K562 (cell line): ENCODE results near the gene CUTA. TPM values are rescaled to one million over a fixed set of nuclear protein-coding genes. Genes with fewer than 3 reads are reported as not detected.

Source experiments
- MTA1 ChIP-seq: fragments of 450-650 bp; IDR thresholded peaks from 2 replicates; pipeline ENCODE4 v1.6.1; 2017; ENCODE audit warnings: borderline replicate concordance
- SIN3A ChIP-seq, 2 experiments: fragments of 150-350 bp in 1 of 2; IDR thresholded peaks; 2 replicates each; pipeline ENCODE4 v1.6.1; 2011 to 2016; ENCODE audit warnings: borderline replicate concordance in 2 of 2, low read depth in 2 of 2, low read length in 2 of 2, mild to moderate bottlenecking in 2 of 2, moderate library complexity in 2 of 2; ENCODE audit not compliant: control insufficient read depth in 1 of 2
- ZFP1 ChIP-seq: fragments of 450-650 bp; formaldehyde crosslinking; IDR thresholded peaks from 2 replicates; pipeline ENCODE4 v1.4.0; 2020; ENCODE audit warnings: mild to moderate bottlenecking, mixed read lengths
- ZNF431 ChIP-seq: sonication (generic); formaldehyde crosslinking; IDR thresholded peaks from 2 replicates; pipeline ENCODE4 v1.8.0; 2022; ENCODE audit warnings: mild to moderate bottlenecking, missing genetic modification reagents
- ZNF507 ChIP-seq: conservative IDR thresholded peaks from 2 replicates; pipeline ENCODE4 v1.6.1; 2017; ENCODE audit warnings: missing genetic modification characterization, missing compliant biosample characterization
- ZNF561 ChIP-seq: fragments of 450-650 bp; formaldehyde crosslinking; conservative IDR thresholded peaks from 2 replicates; pipeline ENCODE4 v1.4.0; 2020; ENCODE audit warnings: mild to moderate bottlenecking, moderate library complexity
- ZNF644 ChIP-seq: fragments of 200-800 bp; sonication (Bioruptor generic); IDR thresholded peaks from 2 replicates; pipeline ENCODE4 v1.6.1; 2016; ENCODE audit warnings: low read depth, missing genetic modification characterization, missing compliant biosample characterization
- polyA plus RNA-seq, 8 experiments: library from polyadenylated mRNA; depleted of rRNA in 4 of 8; stranded (reverse) in 5 of 8; unstranded in 3 of 8; fragments of >200 nt; fragmentation: Nextera tagmentation in 2 of 8; fragmentation: Illumina TruSeq in 1 of 8; extraction: Ambion mirVana in 2 of 8; extraction: Trizol in 1 of 8; gene quantifications; 2 replicates each; pipeline versions ENCODE4 v1.2.1 to v1.2.3, GENCODE V29; 2011 to 2014; ENCODE audit warnings: inconsistent platforms in 1 of 8, missing spikeins in 1 of 8
- total RNA-seq, 7 experiments: library from RNA; depleted of rRNA in 6 of 7; stranded (reverse); fragments of >200 nt in 6 of 7; fragmentation: Illumina TruSeq in 2 of 7; extraction: Trizol in 2 of 7; gene quantifications; 2 replicates each; pipeline versions ENCODE4 v1.2.1 to v1.2.3, GENCODE V29; 2011 to 2021; ENCODE audit warnings: low replicate concordance in 1 of 7
- TF ChIP-seq, protein P1 (sequence below): fragments of 150-350 bp; IDR thresholded peaks from 2 replicates; pipeline ENCODE4 v1.6.1; 2014; ENCODE audit warnings: low read depth, mild to moderate bottlenecking, low read length, borderline replicate concordance
- TF ChIP-seq, protein P2 (sequence below): fragments of 450-650 bp; IDR thresholded peaks from 2 replicates; pipeline ENCODE4 v1.6.1; 2018; ENCODE audit warnings: mild to moderate bottlenecking, low read depth; ENCODE audit not compliant: partially characterized antibody
- TF ChIP-seq, protein P3 (sequence below), 3 experiments: IDR thresholded peaks in 2 of 3; conservative IDR thresholded peaks in 1 of 3; 2 replicates each; pipeline ENCODE4 v1.5.1; 2011 to 2012; ENCODE audit warnings: low read length in 3 of 3, mild to moderate bottlenecking in 3 of 3, control low read depth in 2 of 3, improper control_type of control experiment in 1 of 3, inconsistent platforms in 1 of 3, low read depth in 1 of 3, mixed read lengths in 1 of 3, moderate library complexity in 1 of 3; ENCODE audit not compliant: insufficient read depth in 2 of 3
- TF ChIP-seq, protein P4 (sequence below): fragments of 200-800 bp; sonication (Bioruptor generic); IDR thresholded peaks from 2 replicates; pipeline ENCODE4 v1.6.1; 2016; ENCODE audit warnings: missing genetic modification characterization, missing compliant biosample characterization
- TF ChIP-seq, protein P5 (sequence below): fragments of 450-650 bp; conservative IDR thresholded peaks from 2 replicates; pipeline ENCODE4 v1.6.1; 2016; ENCODE audit warnings: missing genetic modification characterization, low read depth, mild to moderate bottlenecking, missing compliant biosample characterization, moderate library complexity

CUTA gene
- total and polyA plus RNA-seq, 9 of the 15 experiments (the other 6 are each of a cell fraction or from before 2014, with no cell fraction given) = 166 to 682 (median 310) TPM

DNA sequence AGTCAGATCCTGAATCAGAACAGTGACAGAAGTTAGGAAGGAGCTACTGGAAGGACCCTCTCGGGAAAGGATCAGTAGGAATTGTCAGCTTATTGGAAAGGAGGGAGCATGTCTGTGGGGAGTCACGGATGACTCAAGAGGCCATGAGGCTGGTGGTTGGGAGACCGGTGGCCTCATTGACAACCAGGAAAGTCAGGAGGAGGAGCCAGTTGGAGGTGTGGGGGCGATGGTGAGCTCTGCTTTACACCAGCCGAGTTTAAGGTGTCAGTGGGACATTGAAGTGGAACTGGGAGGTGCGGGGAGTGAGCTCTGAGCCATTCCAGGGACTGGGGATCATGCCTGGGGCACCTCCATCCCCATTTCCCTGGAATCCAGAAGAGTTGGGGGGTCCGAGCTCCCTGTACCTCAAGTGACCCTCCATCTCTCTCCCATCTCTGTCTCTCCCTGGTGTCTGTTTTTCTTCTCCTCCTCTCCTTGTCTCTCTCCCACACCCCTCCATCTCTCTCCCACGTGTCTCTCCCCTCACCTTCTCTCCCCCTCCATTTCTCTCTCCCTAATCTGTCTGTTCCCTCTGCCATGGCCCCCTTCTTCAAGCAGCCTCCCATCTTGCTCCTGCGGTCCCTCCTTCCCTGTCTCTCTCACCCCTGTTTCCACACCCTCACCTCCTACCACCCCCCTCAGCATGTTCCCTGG is 22.2 kb upstream of the CUTA start (continued):
- TF ChIP-seq, protein P1, sequence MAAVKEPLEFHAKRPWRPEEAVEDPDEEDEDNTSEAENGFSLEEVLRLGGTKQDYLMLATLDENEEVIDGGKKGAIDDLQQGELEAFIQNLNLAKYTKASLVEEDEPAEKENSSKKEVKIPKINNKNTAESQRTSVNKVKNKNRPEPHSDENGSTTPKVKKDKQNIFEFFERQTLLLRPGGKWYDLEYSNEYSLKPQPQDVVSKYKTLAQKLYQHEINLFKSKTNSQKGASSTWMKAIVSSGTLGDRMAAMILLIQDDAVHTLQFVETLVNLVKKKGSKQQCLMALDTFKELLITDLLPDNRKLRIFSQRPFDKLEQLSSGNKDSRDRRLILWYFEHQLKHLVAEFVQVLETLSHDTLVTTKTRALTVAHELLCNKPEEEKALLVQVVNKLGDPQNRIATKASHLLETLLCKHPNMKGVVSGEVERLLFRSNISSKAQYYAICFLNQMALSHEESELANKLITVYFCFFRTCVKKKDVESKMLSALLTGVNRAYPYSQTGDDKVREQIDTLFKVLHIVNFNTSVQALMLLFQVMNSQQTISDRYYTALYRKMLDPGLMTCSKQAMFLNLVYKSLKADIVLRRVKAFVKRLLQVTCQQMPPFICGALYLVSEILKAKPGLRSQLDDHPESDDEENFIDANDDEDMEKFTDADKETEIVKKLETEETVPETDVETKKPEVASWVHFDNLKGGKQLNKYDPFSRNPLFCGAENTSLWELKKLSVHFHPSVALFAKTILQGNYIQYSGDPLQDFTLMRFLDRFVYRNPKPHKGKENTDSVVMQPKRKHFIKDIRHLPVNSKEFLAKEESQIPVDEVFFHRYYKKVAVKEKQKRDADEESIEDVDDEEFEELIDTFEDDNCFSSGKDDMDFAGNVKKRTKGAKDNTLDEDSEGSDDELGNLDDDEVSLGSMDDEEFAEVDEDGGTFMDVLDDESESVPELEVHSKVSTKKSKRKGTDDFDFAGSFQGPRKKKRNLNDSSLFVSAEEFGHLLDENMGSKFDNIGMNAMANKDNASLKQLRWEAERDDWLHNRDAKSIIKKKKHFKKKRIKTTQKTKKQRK = no peak
- TF ChIP-seq SIN3A (IDR thresholded peaks at IDR 0.05; ENCODE audit: borderline replicate concordance in 2 of 2, control insufficient read depth in 1 of 2, low read depth in 2 of 2, low read length in 2 of 2) (no peak), ZFP1 (CRISPR knock-in tag) (no peak), ZNF561 (no peak), ZNF507 (tag) (no peak), MTA1 (peak; percentile 50; the same call in 1 of the 2 replicates), ZNF644 (no peak), ZNF431 (CRISPR knock-in tag) (no peak)
- TF ChIP-seq, protein P2, sequence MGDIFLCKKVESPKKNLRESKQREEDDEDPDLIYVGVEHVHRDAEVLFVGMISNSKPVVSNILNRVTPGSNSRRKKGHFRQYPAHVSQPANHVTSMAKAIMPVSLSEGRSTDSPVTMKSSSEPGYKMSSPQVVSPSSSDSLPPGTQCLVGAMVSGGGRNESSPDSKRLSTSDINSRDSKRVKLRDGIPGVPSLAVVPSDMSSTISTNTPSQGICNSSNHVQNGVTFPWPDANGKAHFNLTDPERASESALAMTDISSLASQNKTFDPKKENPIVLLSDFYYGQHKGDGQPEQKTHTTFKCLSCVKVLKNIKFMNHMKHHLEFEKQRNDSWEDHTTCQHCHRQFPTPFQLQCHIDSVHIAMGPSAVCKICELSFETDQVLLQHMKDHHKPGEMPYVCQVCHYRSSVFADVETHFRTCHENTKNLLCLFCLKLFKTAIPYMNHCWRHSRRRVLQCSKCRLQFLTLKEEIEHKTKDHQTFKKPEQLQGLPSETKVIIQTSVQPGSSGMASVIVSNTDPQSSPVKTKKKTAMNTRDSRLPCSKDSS = peak; percentile 55
- TF ChIP-seq, protein P3, sequence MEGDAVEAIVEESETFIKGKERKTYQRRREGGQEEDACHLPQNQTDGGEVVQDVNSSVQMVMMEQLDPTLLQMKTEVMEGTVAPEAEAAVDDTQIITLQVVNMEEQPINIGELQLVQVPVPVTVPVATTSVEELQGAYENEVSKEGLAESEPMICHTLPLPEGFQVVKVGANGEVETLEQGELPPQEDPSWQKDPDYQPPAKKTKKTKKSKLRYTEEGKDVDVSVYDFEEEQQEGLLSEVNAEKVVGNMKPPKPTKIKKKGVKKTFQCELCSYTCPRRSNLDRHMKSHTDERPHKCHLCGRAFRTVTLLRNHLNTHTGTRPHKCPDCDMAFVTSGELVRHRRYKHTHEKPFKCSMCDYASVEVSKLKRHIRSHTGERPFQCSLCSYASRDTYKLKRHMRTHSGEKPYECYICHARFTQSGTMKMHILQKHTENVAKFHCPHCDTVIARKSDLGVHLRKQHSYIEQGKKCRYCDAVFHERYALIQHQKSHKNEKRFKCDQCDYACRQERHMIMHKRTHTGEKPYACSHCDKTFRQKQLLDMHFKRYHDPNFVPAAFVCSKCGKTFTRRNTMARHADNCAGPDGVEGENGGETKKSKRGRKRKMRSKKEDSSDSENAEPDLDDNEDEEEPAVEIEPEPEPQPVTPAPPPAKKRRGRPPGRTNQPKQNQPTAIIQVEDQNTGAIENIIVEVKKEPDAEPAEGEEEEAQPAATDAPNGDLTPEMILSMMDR (IDR thresholded peaks at IDR 0.05 in 2 of 3, conservative IDR thresholded peaks at IDR 0.05 in 1 of 3; ENCODE audit: insufficient read depth in 2 of 3, low read depth in 1 of 3, low read length in 3 of 3) = peak in 2 of 3 experiments; percentile 4 to 22; a peak in 1 of 6 replicates
- TF ChIP-seq, protein P4, sequence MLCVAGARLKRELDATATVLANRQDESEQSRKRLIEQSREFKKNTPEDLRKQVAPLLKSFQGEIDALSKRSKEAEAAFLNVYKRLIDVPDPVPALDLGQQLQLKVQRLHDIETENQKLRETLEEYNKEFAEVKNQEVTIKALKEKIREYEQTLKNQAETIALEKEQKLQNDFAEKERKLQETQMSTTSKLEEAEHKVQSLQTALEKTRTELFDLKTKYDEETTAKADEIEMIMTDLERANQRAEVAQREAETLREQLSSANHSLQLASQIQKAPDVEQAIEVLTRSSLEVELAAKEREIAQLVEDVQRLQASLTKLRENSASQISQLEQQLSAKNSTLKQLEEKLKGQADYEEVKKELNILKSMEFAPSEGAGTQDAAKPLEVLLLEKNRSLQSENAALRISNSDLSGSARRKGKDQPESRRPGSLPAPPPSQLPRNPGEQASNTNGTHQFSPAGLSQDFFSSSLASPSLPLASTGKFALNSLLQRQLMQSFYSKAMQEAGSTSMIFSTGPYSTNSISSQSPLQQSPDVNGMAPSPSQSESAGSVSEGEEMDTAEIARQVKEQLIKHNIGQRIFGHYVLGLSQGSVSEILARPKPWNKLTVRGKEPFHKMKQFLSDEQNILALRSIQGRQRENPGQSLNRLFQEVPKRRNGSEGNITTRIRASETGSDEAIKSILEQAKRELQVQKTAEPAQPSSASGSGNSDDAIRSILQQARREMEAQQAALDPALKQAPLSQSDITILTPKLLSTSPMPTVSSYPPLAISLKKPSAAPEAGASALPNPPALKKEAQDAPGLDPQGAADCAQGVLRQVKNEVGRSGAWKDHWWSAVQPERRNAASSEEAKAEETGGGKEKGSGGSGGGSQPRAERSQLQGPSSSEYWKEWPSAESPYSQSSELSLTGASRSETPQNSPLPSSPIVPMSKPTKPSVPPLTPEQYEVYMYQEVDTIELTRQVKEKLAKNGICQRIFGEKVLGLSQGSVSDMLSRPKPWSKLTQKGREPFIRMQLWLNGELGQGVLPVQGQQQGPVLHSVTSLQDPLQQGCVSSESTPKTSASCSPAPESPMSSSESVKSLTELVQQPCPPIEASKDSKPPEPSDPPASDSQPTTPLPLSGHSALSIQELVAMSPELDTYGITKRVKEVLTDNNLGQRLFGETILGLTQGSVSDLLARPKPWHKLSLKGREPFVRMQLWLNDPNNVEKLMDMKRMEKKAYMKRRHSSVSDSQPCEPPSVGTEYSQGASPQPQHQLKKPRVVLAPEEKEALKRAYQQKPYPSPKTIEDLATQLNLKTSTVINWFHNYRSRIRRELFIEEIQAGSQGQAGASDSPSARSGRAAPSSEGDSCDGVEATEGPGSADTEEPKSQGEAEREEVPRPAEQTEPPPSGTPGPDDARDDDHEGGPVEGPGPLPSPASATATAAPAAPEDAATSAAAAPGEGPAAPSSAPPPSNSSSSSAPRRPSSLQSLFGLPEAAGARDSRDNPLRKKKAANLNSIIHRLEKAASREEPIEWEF (CRISPR knock-in tag) = no peak
- TF ChIP-seq, protein P5, sequence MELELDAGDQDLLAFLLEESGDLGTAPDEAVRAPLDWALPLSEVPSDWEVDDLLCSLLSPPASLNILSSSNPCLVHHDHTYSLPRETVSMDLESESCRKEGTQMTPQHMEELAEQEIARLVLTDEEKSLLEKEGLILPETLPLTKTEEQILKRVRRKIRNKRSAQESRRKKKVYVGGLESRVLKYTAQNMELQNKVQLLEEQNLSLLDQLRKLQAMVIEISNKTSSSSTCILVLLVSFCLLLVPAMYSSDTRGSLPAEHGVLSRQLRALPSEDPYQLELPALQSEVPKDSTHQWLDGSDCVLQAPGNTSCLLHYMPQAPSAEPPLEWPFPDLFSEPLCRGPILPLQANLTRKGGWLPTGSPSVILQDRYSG = no peak
